Measurements from ENCODE around the gene LSM14B.

DNA sequence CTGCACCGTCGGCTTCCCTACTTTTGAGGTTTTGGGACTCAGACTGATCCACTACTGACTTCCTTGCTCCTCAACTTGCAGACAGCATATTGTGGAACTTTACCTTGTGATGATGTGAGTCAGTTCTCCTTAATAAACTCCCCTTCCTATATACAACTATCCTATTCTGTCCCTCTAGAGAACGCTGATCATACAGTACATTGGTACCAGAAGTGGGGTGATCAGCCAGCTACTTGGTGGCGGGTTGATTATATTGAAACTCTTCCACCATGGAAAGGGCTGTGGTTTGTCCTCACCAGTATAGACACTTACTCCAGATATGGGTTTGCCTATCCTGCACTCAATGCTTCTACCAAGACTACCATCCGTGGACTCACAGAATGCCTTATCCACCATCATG is 49.0 kb upstream of the LSM14B start:
- TF ChIP-seq, protein P1, sequence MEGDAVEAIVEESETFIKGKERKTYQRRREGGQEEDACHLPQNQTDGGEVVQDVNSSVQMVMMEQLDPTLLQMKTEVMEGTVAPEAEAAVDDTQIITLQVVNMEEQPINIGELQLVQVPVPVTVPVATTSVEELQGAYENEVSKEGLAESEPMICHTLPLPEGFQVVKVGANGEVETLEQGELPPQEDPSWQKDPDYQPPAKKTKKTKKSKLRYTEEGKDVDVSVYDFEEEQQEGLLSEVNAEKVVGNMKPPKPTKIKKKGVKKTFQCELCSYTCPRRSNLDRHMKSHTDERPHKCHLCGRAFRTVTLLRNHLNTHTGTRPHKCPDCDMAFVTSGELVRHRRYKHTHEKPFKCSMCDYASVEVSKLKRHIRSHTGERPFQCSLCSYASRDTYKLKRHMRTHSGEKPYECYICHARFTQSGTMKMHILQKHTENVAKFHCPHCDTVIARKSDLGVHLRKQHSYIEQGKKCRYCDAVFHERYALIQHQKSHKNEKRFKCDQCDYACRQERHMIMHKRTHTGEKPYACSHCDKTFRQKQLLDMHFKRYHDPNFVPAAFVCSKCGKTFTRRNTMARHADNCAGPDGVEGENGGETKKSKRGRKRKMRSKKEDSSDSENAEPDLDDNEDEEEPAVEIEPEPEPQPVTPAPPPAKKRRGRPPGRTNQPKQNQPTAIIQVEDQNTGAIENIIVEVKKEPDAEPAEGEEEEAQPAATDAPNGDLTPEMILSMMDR (conservative IDR thresholded peaks at IDR 0.05 in 1 of 2, IDR thresholded peaks at IDR 0.05 in 1 of 2; ENCODE audit: extremely low read depth in 1 of 2, insufficient read depth in 1 of 2, low read depth in 1 of 2, low read length in 2 of 2): no peak
- TF ChIP-seq EZH2 (IDR thresholded peaks at IDR 0.05; ENCODE audit: borderline replicate concordance, low read length): no peak

Measured in mammary epithelial cell (primary cell).